Peyer's patch (tissue), 4 donors: Measurements from ENCODE around the gene GPR162.

Source experiments
- CTCF ChIP-seq, 6 experiments: fragments of 450-650 bp in 4 of 6; fragments of 200-600 bp in 2 of 6; sonication (generic) in 1 of 6; IDR thresholded peaks; one replicate each; pipeline ENCODE4 v1.5.1; 2017 to 2019; ENCODE audit warnings: antibody characterized with exemption in 6 of 6, mild to moderate bottlenecking in 3 of 6, moderate library complexity in 1 of 6
- POLR2A ChIP-seq, 2 donors: fragments of 450-650 bp; IDR thresholded peaks; one replicate each; pipeline ENCODE4 v1.5.1; 2017; ENCODE audit warnings: antibody characterized with exemption in 2 of 2, mild to moderate bottlenecking in 2 of 2, moderate library complexity in 2 of 2

DNA sequence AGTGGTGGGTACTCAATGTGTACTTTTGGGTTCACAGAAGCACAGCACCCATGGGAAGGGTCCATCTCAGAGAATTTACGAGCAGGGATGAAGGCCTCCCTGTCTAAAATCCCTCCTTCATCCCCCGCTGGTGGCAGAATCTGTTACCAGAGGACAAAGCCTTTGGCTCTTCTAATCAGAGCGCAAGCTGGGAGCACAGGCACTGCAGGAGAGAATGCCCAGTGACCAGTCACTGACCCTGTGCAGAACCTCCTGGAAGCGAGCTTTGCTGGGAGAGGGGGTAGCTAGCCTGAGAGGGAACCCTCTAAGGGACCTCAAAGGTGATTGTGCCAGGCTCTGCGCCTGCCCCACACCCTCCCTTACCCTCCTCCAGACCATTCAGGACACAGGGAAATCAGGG lies 1.5 kb upstream of the GPR162 start:
- TF ChIP-seq POLR2A (IDR thresholded peaks at IDR 0.05) (no peak), CTCF (IDR thresholded peaks at IDR 0.05) (no peak)
